ENCODE results near the gene UHRF2.

The UHRF2 gene

GRCh38 chr9:6414247-6414641 lies 1.2 kb downstream of the UHRF2 start:
- TF ChIP-seq ZFX (IDR thresholded peaks at IDR 0.05; ENCODE audit: borderline replicate concordance) (no peak), CTCF (IDR thresholded peaks at IDR 0.05) (no peak)
- peak overlapping the region; percentile 85 for H3K27ac ChIP-seq

GRCh38 chr9:6415266-6415665 lies 2.3 kb downstream of the UHRF2 start:
- H3K27ac ChIP-seq: no peak overlapping the region
- TF ChIP-seq CTCF (IDR thresholded peaks at IDR 0.05) (no peak), ZFX (IDR thresholded peaks at IDR 0.05; ENCODE audit: borderline replicate concordance) (no peak)

- no peak overlapping the region for H3K27ac ChIP-seq
- TF ChIP-seq ZFX (IDR thresholded peaks at IDR 0.05; ENCODE audit: borderline replicate concordance): no peak
- TF ChIP-seq CTCF (IDR thresholded peaks at IDR 0.05): no peak
These were observed 4.2 kb downstream of the UHRF2 start for GRCh38 chr9:6417186-6417585.

GRCh38 chr9:6418764-6419163 lies 5.8 kb downstream of the UHRF2 start:
- TF ChIP-seq CTCF (IDR thresholded peaks at IDR 0.05) (no peak), ZFX (IDR thresholded peaks at IDR 0.05; ENCODE audit: borderline replicate concordance) (no peak)
- no peak overlapping the region for H3K27ac ChIP-seq

- TF ChIP-seq CTCF (IDR thresholded peaks at IDR 0.05): no peak
- no peak for TF ChIP-seq ZFX (IDR thresholded peaks at IDR 0.05; ENCODE audit: borderline replicate concordance)
- no peak overlapping the region for H3K27ac ChIP-seq
These were observed 11.9 kb downstream of the UHRF2 start for GRCh38 chr9:6424940-6425339.

- no peak for TF ChIP-seq ZFX (IDR thresholded peaks at IDR 0.05; ENCODE audit: borderline replicate concordance)
- TF ChIP-seq CTCF (IDR thresholded peaks at IDR 0.05): no peak
- no peak overlapping the region for H3K27ac ChIP-seq
These were observed 13.1 kb downstream of the UHRF2 start for GRCh38 chr9:6426117-6426516.

- no peak overlapping the region for H3K27ac ChIP-seq
These were observed 16.2 kb downstream of the UHRF2 start for GRCh38 chr9:6428940-6429889.

More at GRCh38 chr9:6428940-6429889, 16.2 kb downstream of the UHRF2 start:
- TF ChIP-seq ZFX (IDR thresholded peaks at IDR 0.05; ENCODE audit: borderline replicate concordance) (no peak), CTCF (IDR thresholded peaks at IDR 0.05) (no peak)
